ENCODE measurements around the gene C2orf72.

The C2orf72 gene

DNA sequence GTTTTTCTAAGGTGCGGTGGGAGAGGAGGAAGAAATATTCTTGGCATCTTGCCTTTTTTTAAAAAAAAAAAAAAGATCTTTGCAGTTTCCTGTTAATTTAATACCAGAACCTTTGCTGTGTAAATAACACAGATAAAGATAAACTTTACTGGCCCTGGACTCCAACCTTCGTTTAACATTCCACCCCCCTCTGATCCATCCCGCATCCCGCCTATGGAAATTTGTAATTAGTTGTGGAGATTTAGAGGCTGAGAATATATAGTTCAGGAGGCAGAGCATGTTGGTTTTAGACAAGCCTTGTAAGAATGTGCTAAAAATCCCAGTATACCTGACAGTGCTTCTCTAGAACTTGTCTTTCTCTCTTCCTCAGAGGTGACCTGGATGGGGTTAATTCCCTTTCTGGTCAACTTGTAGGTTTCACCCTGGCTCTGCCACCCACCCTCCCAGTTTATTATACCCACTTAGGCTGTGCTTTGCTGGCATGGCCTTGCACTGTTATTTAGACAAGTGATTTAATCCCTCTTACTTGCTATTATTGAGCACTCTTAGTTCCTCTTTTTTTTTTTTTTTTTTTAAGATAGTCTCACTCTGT lies 2.9 kb upstream of the C2orf72 start:
- Histone ChIP-seq H3K9me3 (replicated peaks; ENCODE audit: low read length) (peaks cover 3% of the 10 kb centered on the region), H3K4me3 (ENCODE audit: low read length) (no peak overlapping the region), H3K4me1 (ENCODE audit: control insufficient read depth, insufficient read depth, low read length) (no peaks in the 10 kb centered on the region), H3K4me2 (ENCODE audit: low read length) (no peak overlapping the region), H3K27me3 (ENCODE audit: control insufficient read depth, insufficient read depth, low read length) (peaks cover 74% of the 10 kb centered on the region), H3K9ac (ENCODE audit: low read depth, low read length) (no peak overlapping the region), H3K36me3 (ENCODE audit: insufficient read depth, low read length) (no peaks in the 10 kb centered on the region)

GRCh38 chr2:231036131-231036530 lies 1.2 kb upstream of the C2orf72 start:
- Histone ChIP-seq H3K4me1 (ENCODE audit: control insufficient read depth, insufficient read depth, low read length) (no peaks in the 10 kb centered on the region), H3K36me3 (ENCODE audit: insufficient read depth, low read length) (no peaks in the 10 kb centered on the region), H3K27me3 (ENCODE audit: control insufficient read depth, insufficient read depth, low read length) (peaks cover 82% of the 10 kb centered on the region)

DNA sequence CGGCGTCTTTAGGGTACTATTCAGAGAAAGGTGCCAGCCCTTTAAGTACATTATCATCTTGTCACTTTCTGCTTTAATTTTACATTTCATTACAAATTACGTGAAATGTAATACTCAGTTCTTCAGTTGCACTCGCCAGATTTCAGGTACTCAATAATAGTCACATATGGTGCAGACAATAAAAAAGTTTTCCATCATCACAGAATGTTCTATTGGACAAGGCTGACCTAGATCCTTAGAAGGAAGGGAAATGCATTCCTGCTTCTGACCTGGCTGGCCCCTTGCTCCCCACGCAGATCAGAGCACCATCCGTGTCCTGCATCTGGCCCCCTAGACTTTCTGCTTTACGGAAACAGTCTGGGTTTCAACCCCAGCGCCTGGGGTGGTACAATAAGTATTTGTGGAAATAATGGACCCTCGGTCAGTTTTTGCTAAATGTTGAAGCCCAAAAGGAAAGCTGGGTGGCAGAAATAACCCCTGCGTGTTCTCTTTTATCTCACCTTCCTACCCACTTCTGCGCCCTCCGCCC lies 681 bp upstream of the C2orf72 start:
- Histone ChIP-seq H3K4me2 (ENCODE audit: low read length) (no peak overlapping the region), H3K27me3 (ENCODE audit: control insufficient read depth, insufficient read depth, low read length) (peaks cover 81% of the 10 kb centered on the region), H3K36me3 (ENCODE audit: insufficient read depth, low read length) (no peaks in the 10 kb centered on the region), H3K4me3 (ENCODE audit: low read length) (no peak overlapping the region), H3K4me1 (ENCODE audit: control insufficient read depth, insufficient read depth, low read length) (no peaks in the 10 kb centered on the region), H3K9ac (ENCODE audit: low read depth, low read length) (no peak overlapping the region), H3K9me3 (replicated peaks; ENCODE audit: low read length) (no peaks in the 10 kb centered on the region)

More at GRCh38 chr2:231036131-231036530, 1.2 kb upstream of the C2orf72 start:
- Histone ChIP-seq H3K4me3 (ENCODE audit: low read length) (no peak overlapping the region), H3K9me3 (replicated peaks; ENCODE audit: low read length) (peaks cover under 1% of the 10 kb centered on the region), H3K4me2 (ENCODE audit: low read length) (no peak overlapping the region), H3K9ac (ENCODE audit: low read depth, low read length) (no peak overlapping the region)

DNA sequence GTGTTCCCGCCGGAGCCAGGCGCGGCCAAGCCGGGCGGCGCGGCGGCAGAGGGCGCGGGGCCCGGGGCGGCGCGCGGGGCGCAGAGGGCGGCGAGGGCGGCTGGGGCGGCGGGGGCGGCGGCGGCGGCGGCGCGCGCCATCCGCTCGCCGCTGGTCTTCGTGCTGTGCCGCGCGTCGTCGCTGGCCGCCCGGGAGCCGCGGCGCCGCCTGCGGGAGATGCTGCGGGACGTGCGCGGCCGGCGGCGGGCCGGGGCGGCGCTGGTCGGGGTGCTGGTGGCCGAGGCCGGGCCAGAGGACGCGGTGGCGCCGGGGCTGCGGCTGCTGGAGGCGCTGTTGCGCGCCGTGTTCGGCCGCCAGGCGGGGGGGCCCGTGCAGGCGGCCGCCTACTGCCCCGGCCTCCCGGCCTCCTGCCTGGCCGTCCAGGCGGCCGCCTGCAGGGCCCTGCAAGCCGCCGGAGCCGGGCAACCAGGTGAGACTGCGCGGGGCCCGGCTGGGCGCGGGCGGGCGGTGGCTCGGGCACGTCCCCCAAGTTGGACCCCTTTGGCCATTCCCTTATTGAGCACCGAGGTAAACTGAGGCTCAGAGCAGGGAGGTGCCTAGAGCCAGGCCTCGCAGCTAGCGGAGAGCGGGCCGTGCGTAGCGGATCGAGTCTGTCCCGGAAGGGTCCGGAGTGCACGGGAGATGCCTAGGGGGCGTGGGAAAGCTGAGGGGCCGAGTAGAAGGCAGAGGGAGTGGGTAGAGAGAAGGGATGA lies 584 bp downstream of the C2orf72 start:
- Histone ChIP-seq H3K4me2 (ENCODE audit: low read length) (peak overlapping the region; percentile 73), H3K4me1 (ENCODE audit: control insufficient read depth, insufficient read depth, low read length) (no peaks in the 10 kb centered on the region), H3K9ac (ENCODE audit: low read depth, low read length) (no peak overlapping the region), H3K9me3 (replicated peaks; ENCODE audit: low read length) (no peaks in the 10 kb centered on the region), H3K36me3 (ENCODE audit: insufficient read depth, low read length) (no peaks in the 10 kb centered on the region), H3K4me3 (ENCODE audit: low read length) (peak overlapping the region; percentile 54), H3K27me3 (ENCODE audit: control insufficient read depth, insufficient read depth, low read length) (peaks cover 72% of the 10 kb centered on the region)

DNA sequence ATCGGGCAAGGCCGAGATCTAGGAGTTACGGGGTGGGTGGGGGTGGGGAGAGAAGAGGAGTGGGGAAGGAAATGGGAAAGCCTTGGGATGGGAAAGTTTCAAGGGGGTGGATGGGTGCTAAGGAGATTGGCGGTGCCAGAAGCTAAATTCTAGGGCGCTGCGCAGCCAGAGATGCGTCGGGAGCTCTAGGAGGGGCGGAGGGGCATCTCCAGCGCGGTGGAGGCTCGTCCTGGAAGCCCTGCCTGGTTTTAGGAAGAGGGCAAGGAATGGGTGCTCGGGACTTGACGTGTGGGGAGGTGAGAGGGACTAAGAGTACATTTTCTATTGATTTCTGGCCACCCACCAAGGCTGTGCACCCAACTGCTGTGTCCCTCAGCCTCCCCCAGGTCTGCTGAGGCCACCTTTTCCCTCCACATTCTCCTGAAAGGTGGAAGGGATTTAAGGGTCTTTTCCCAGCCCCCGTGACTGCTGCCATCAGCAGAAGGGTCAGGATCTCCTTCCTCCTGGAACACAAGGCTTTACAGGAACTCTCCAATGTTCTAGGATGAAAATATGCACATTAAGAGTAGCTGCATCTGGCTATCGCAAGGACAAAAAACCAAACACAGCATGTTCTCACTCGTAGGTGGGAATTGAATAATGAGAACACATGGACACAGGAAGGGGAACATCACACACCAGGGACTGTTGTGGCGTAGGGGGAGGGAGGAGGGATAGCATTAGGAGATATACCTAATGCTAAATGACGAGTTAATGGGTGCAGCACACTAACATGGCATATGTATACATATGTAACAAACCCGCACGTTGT lies 1.4 kb downstream of the C2orf72 start:
- H3K9ac ChIP-seq (ENCODE audit: low read depth, low read length) = no peak overlapping the region
- peaks cover 65% of the 10 kb centered on the region for H3K27me3 ChIP-seq (ENCODE audit: control insufficient read depth, insufficient read depth, low read length)
- no peaks in the 10 kb centered on the region for H3K36me3 ChIP-seq (ENCODE audit: insufficient read depth, low read length)
- H3K9me3 ChIP-seq (replicated peaks; ENCODE audit: low read length) = no peaks in the 10 kb centered on the region
- H3K4me3 ChIP-seq (ENCODE audit: low read length) = no peak overlapping the region
- no peak overlapping the region for H3K4me2 ChIP-seq (ENCODE audit: low read length)
- no peaks in the 10 kb centered on the region for H3K4me1 ChIP-seq (ENCODE audit: control insufficient read depth, insufficient read depth, low read length)

DNA sequence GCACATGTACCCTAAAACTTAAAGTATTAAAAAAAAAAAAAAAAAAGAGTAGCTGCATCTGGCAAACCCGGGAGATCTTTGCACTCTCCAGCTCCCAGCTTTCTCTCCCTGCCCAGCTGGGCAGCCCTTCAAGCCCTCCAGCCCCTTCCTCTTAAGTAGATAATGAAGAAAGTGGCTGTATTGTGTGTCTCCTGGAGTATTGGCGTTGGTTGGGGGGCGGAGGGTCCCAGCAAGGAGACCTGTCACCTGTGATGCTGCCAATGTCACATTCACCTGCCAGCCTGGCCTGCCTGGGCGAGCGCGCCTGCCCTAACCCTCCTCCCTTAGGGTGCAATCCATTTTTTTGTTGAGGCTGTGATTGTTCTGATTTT lies 2.0 kb downstream of the C2orf72 start:
- no peak overlapping the region for H3K4me3 ChIP-seq (ENCODE audit: low read length)
- H3K36me3 ChIP-seq (ENCODE audit: insufficient read depth, low read length) = no peaks in the 10 kb centered on the region
- peaks cover 60% of the 10 kb centered on the region for H3K27me3 ChIP-seq (ENCODE audit: control insufficient read depth, insufficient read depth, low read length)

GRCh38 chr2:231039821-231040364 lies 2.6 kb downstream of the C2orf72 start:
- no peak overlapping the region for H3K9ac ChIP-seq (ENCODE audit: low read depth, low read length)
- no peaks in the 10 kb centered on the region for H3K4me1 ChIP-seq (ENCODE audit: control insufficient read depth, insufficient read depth, low read length)
- H3K27me3 ChIP-seq (ENCODE audit: control insufficient read depth, insufficient read depth, low read length) = peaks cover 55% of the 10 kb centered on the region
- H3K9me3 ChIP-seq (replicated peaks; ENCODE audit: low read length) = no peaks in the 10 kb centered on the region
- H3K4me3 ChIP-seq (ENCODE audit: low read length) = no peak overlapping the region
- no peak overlapping the region for H3K4me2 ChIP-seq (ENCODE audit: low read length)
- no peaks in the 10 kb centered on the region for H3K36me3 ChIP-seq (ENCODE audit: insufficient read depth, low read length)

More for the DNA sequence above, 2.0 kb downstream of the C2orf72 start:
- Histone ChIP-seq H3K9me3 (replicated peaks; ENCODE audit: low read length) (no peaks in the 10 kb centered on the region), H3K4me1 (ENCODE audit: control insufficient read depth, insufficient read depth, low read length) (no peaks in the 10 kb centered on the region), H3K9ac (ENCODE audit: low read depth, low read length) (no peak overlapping the region), H3K4me2 (ENCODE audit: low read length) (no peak overlapping the region)

- H3K9ac ChIP-seq (ENCODE audit: low read depth, low read length) = no peak overlapping the region
- no peaks in the 10 kb centered on the region for H3K4me1 ChIP-seq (ENCODE audit: control insufficient read depth, insufficient read depth, low read length)
- no peaks in the 10 kb centered on the region for H3K9me3 ChIP-seq (replicated peaks; ENCODE audit: low read length)
- H3K4me2 ChIP-seq (ENCODE audit: low read length) = no peak overlapping the region
- no peak overlapping the region for H3K4me3 ChIP-seq (ENCODE audit: low read length)
- no peaks in the 10 kb centered on the region for H3K36me3 ChIP-seq (ENCODE audit: insufficient read depth, low read length)
- peaks cover 44% of the 10 kb centered on the region for H3K27me3 ChIP-seq (ENCODE audit: control insufficient read depth, insufficient read depth, low read length)
Measured at GRCh38 chr2:231041061-231041689, 3.9 kb downstream of the C2orf72 start.

- H3K4me2 ChIP-seq (ENCODE audit: low read length) = no peak overlapping the region
- H3K27me3 ChIP-seq (ENCODE audit: control insufficient read depth, insufficient read depth, low read length) = peaks cover 47% of the 10 kb centered on the region
- no peaks in the 10 kb centered on the region for H3K9me3 ChIP-seq (replicated peaks; ENCODE audit: low read length)
- H3K9ac ChIP-seq (ENCODE audit: low read depth, low read length) = no peak overlapping the region
- no peaks in the 10 kb centered on the region for H3K36me3 ChIP-seq (ENCODE audit: insufficient read depth, low read length)
- H3K4me3 ChIP-seq (ENCODE audit: low read length) = no peak overlapping the region
- no peaks in the 10 kb centered on the region for H3K4me1 ChIP-seq (ENCODE audit: control insufficient read depth, insufficient read depth, low read length)
Measured at GRCh38 chr2:231043796-231044195, 6.5 kb downstream of the C2orf72 start.

GRCh38 chr2:231046916-231047273 lies 9.6 kb downstream of the C2orf72 start:
- Histone ChIP-seq H3K36me3 (ENCODE audit: insufficient read depth, low read length) (no peaks in the 10 kb centered on the region), H3K27me3 (ENCODE audit: control insufficient read depth, insufficient read depth, low read length) (peaks cover 45% of the 10 kb centered on the region), H3K9ac (ENCODE audit: low read depth, low read length) (no peak overlapping the region), H3K4me1 (ENCODE audit: control insufficient read depth, insufficient read depth, low read length) (no peaks in the 10 kb centered on the region), H3K4me3 (ENCODE audit: low read length) (no peak overlapping the region), H3K9me3 (replicated peaks; ENCODE audit: low read length) (no peaks in the 10 kb centered on the region), H3K4me2 (ENCODE audit: low read length) (no peak overlapping the region)
